Keratinocyte (primary cell): ENCODE measurements around the gene CRTC1. TPM values are rescaled to one million over a fixed set of nuclear protein-coding genes. Genes with fewer than 3 reads are reported as not detected.

ENCODE experiments used
- DNase-seq: peaks from one replicate; pipeline ENCODE4 v3.0.0-alpha.2; 2011; ENCODE audit warnings: low read depth, missing footprints, low spot score
- FAIRE-seq: peaks from 2 replicates; lab custom pipeline; 2011; peaks lifted over from hg19 to GRCh38; lab: Jason Lieb, UNC
- H2AFZ ChIP-seq: 2 replicates; pipeline ENCODE4 v1.6.0; 2012; ENCODE audit warnings: low read length, control low read depth, inconsistent platforms; ENCODE audit not compliant: control insufficient read depth
- H3K27ac ChIP-seq: 2 replicates; pipeline ENCODE4 v1.5.1; 2011; ENCODE audit warnings: low read length; ENCODE audit not compliant: control insufficient read depth, insufficient read depth
- H3K27me3 ChIP-seq: 3 replicates; pipeline ENCODE4 v1.6.0; 2011; ENCODE audit warnings: low read length; ENCODE audit not compliant: control insufficient read depth, insufficient read depth; ENCODE audit errors: extremely low read depth
- H3K36me3 ChIP-seq, 2 experiments: 2 replicates in 1 of 2; 3 replicates in 1 of 2; pipeline ENCODE4 v1.5.1; 2011; ENCODE audit warnings: low read length in 2 of 2, mild to moderate bottlenecking in 1 of 2; ENCODE audit not compliant: control insufficient read depth in 2 of 2, insufficient read depth in 2 of 2; ENCODE audit errors: extremely low read depth in 1 of 2
- H3K4me1 ChIP-seq: 3 replicates; pipeline ENCODE4 v1.5.1; 2011; ENCODE audit warnings: low read length; ENCODE audit not compliant: control insufficient read depth, insufficient read depth; ENCODE audit errors: extremely low read depth
- H3K4me2 ChIP-seq: 3 replicates; pipeline ENCODE4 v1.6.0; 2011; ENCODE audit warnings: low read depth, low read length; ENCODE audit not compliant: control insufficient read depth, insufficient read depth; ENCODE audit errors: extremely low read depth
- H3K4me3 ChIP-seq, 3 experiments: fragments of 200-600 bp in 1 of 3; sonication (generic) in 1 of 3; 2 replicates in 2 of 3; 3 replicates in 1 of 3; pipeline ENCODE4 v1.5.1; 2011 to 2016; ENCODE audit warnings: low read length in 3 of 3, mild to moderate bottlenecking in 3 of 3, control low read depth in 2 of 3, inconsistent platforms in 1 of 3, low read depth in 1 of 3, mixed read lengths in 1 of 3, mixed run types in 1 of 3, moderate library complexity in 1 of 3; ENCODE audit not compliant: control insufficient read depth in 2 of 3, insufficient read depth in 2 of 3; ENCODE audit errors: extremely low read depth in 1 of 3
- H3K79me2 ChIP-seq: 2 replicates; pipeline ENCODE4 v1.6.0; 2012; ENCODE audit warnings: low read length; ENCODE audit not compliant: control insufficient read depth, insufficient read depth
- H3K9ac ChIP-seq: 3 replicates; pipeline ENCODE4 v1.6.0; 2011; ENCODE audit warnings: low read length; ENCODE audit not compliant: control insufficient read depth, insufficient read depth; ENCODE audit errors: extremely low read depth
- H3K9me1 ChIP-seq: 3 replicates; pipeline ENCODE4 v1.6.0; 2011; ENCODE audit warnings: low read length; ENCODE audit not compliant: control insufficient read depth, insufficient read depth; ENCODE audit errors: extremely low read depth
- H3K9me3 ChIP-seq: 2 replicates; pipeline ENCODE4 v1.5.1; 2012; ENCODE audit warnings: low read depth, low read length; ENCODE audit not compliant: control insufficient read depth
- H4K20me1 ChIP-seq: 3 replicates; pipeline ENCODE4 v1.6.0; 2011; ENCODE audit warnings: low read length; ENCODE audit not compliant: control insufficient read depth, insufficient read depth; ENCODE audit errors: extremely low read depth
- CTCF ChIP-seq, 3 experiments: IDR thresholded peaks in 1 of 3; conservative IDR thresholded peaks in 1 of 3; optimal IDR thresholded peaks in 1 of 3; 2 replicates in 2 of 3; 3 replicates in 1 of 3; pipeline versions ENCODE3 to v1.5.1; 2011; ENCODE audit warnings: low read length in 3 of 3, mild to moderate bottlenecking in 3 of 3, moderate library complexity in 2 of 3, control low read depth in 1 of 3, inconsistent platforms in 1 of 3; ENCODE audit not compliant: insufficient read depth in 2 of 3; ENCODE audit errors: extremely low read depth in 1 of 3
- EZH2 ChIP-seq: IDR thresholded peaks from one replicate; pipeline ENCODE4 v1.6.1; 2012; ENCODE audit warnings: inconsistent platforms, mild to moderate bottlenecking, low read length, moderate library complexity
- dilution Hi-C: fragments of 300-500 bp; cut with MboI; formaldehyde crosslinking; loops from one replicate; pipeline ENCODE4 v1.7.0; 2020; ENCODE audit warnings: low sequenced_read_pairs; ENCODE audit not compliant: extremely low pct_ligation_motif_present
- polyA plus RNA-seq, 5 experiments: library from polyadenylated mRNA; depleted of rRNA in 3 of 5; stranded (reverse) in 3 of 5; stranded (forward) in 1 of 5; unstranded in 1 of 5; fragments of >200 nt; gene quantifications; 1 replicate in 1 of 5; 2 replicates in 3 of 5; 3 replicates in 1 of 5; pipeline versions ENCODE4 v1.2.1 to v1.2.3, GENCODE V29; 2011 to 2012; ENCODE audit warnings: missing spikeins in 2 of 5, low read depth in 1 of 5, low replicate concordance in 1 of 5

CRTC1 gene
- polyA plus RNA-seq, 1 donor (not counting 4 experiments of a cell fraction or from before 2014, with no cell fraction given), result 0.54 TPM

GRCh38 chr19:18770663-18771327 lies 87.3 kb downstream of the CRTC1 start:
- Histone ChIP-seq H3K4me2 (no peak overlapping the region), H3K9me1 (no peaks in the 10 kb centered on the region), H3K4me1 (peaks cover 10% of the 10 kb centered on the region), H3K4me3 (no peak overlapping the region), H3K36me3 (no peaks in the 10 kb centered on the region), H3K79me2 (no peaks in the 10 kb centered on the region), H2AFZ (no peak overlapping the region), H3K9ac (no peak overlapping the region), H4K20me1 (peaks cover 2% of the 10 kb centered on the region), H3K27ac (no peak overlapping the region), H3K27me3 (no peaks in the 10 kb centered on the region), H3K9me3 (no peaks in the 10 kb centered on the region)
- DNase-seq (no peak), FAIRE-seq (no peak)
- no peak for TF ChIP-seq CTCF (optimal IDR thresholded peaks at IDR 0.05 in 1 of 3, IDR thresholded peaks at IDR 0.05 in 1 of 3, conservative IDR thresholded peaks at IDR 0.05 in 1 of 3; ENCODE audit: extremely low read depth in 1 of 3, insufficient read depth in 2 of 3, low read length in 3 of 3)
- no peak for TF ChIP-seq EZH2
- dilution Hi-C loops, result no loop called here

- dilution Hi-C loops, result no loop called here
- Histone ChIP-seq H3K9ac (no peak overlapping the region), H3K36me3 (no peaks in the 10 kb centered on the region), H3K27ac (no peak overlapping the region), H3K4me3 (no peak overlapping the region), H3K4me1 (peaks cover 17% of the 10 kb centered on the region), H4K20me1 (peaks cover 2% of the 10 kb centered on the region), H3K9me3 (no peaks in the 10 kb centered on the region), H3K4me2 (no peak overlapping the region), H3K79me2 (no peaks in the 10 kb centered on the region), H3K9me1 (no peaks in the 10 kb centered on the region), H3K27me3 (no peaks in the 10 kb centered on the region), H2AFZ (no peak overlapping the region)
- no peak for FAIRE-seq
- no peak for DNase-seq
- TF ChIP-seq CTCF (optimal IDR thresholded peaks at IDR 0.05 in 1 of 3, IDR thresholded peaks at IDR 0.05 in 1 of 3, conservative IDR thresholded peaks at IDR 0.05 in 1 of 3; ENCODE audit: extremely low read depth in 1 of 3, insufficient read depth in 2 of 3, low read length in 3 of 3) (peak in 1 of 3 experiments; percentile 40), EZH2 (no peak)
These were observed 88.1 kb downstream of the CRTC1 start for GRCh38 chr19:18771328-18772242.
